GM18526 (cell line): Measurements from ENCODE around the gene ZBTB43.

ENCODE experiments used
- POLR2A ChIP-seq: IDR thresholded peaks from 3 replicates; pipeline ENCODE4 v1.6.1; 2011; ENCODE audit not compliant: insufficient read length; ENCODE audit errors: extremely low read depth

Gene ZBTB43, protein sequence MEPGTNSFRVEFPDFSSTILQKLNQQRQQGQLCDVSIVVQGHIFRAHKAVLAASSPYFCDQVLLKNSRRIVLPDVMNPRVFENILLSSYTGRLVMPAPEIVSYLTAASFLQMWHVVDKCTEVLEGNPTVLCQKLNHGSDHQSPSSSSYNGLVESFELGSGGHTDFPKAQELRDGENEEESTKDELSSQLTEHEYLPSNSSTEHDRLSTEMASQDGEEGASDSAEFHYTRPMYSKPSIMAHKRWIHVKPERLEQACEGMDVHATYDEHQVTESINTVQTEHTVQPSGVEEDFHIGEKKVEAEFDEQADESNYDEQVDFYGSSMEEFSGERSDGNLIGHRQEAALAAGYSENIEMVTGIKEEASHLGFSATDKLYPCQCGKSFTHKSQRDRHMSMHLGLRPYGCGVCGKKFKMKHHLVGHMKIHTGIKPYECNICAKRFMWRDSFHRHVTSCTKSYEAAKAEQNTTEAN

DNA sequence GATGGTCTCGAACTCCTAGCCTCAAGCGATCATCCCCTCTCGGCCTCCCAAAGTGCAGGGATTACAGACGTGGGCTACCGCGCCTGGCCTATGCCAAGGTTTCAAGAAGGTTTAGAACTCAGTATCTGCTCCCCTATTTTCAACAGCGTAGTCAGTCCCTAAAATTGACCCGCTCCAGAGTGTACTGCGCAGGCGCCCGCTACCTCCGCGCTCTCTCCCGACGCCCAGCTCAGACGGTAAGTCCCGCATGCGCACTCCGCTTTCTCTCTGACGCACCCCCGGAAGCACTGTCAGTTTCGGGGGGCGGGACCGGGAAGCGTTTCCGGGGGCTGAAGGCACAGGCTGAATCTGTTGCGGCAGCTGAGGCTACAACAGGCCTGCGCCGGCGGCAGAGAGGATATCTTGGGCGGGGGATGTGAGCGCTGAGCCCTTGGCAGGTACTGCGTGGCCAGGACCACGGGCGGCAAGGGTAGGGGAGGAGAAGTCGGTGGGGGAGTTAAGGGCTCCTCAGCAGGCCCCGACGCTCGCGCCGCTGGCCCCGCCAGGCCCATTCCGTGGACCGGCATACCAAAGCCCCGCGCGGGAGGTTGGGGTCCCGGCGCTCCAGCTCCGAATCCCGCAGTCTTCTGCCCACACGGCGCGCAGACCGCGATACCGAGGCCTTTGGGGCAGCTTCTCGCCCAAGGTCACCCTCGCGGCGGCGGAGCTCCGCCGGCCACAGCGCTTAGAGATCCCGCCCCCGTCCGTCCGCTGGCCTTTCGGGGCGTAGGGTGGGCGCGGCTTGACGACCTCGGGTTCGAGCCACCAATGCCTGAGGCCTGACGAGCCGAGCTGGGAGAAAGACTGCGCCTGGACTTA, at the start of gene ZBTB43:
Gene ZBTB43, plus strand, starts transcription at position 345 of the 858 bp plus-strand sequence. CDS start 27,470 bp downstream, outside the sequence.
- peak; percentile 87 for TF ChIP-seq POLR2A

DNA sequence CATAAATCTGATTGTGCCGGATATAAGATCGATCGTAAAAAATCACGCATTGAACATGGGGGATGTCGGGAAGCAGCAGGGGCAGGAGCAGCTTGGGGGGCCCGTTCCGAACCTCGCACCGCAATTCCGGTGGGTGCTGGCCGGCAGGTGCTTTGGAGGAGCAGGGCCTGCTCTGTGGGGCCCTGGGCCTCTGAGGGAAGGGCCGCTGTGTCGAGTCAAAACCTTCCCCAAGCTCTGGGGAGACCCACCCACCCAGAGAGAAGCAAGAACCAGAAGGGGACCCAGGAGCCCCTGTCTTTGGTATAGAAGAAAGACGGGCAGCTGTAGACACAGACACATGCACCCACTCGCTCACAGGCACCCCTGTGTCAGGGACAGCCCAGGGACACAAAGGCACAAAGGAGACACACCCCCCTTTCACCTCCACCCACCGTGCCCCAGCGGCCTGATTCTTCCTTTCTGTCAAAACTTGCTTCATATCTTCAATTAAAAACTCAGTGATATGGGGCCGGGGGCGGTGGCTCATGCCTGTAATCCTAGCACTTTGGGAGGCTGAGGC, 49.4 kb upstream of the ZBTB43 start:
- no peak for TF ChIP-seq POLR2A

DNA sequence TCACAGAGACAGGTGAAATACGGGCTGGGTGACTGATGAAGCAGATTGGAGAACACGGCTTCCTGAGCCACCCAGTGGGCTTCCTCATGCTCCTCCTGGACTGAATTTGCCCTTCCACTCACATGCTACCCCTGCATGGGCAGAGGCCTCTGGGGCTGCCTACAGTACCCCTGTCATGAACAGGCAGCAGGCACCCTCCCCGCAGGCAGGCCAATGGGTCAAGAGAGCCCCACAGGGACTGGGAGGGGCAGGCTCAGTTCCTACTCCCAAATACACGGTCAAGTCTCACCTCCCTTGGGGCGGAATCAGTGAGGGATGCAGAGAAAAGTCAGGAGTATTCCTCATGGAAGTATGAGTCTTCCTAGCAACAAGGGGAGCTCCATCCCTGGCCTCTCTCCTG, 48.6 kb upstream of the ZBTB43 start:
- no peak for TF ChIP-seq POLR2A

GRCh38 chr9:126756876-126757415, 47.9 kb upstream of the ZBTB43 start:
- no peak for TF ChIP-seq POLR2A

GRCh38 chr9:126758916-126759585, 45.8 kb upstream of the ZBTB43 start:
- no peak for TF ChIP-seq POLR2A

GRCh38 chr9:126761274-126761673, 43.6 kb upstream of the ZBTB43 start:
- TF ChIP-seq POLR2A: no peak

DNA sequence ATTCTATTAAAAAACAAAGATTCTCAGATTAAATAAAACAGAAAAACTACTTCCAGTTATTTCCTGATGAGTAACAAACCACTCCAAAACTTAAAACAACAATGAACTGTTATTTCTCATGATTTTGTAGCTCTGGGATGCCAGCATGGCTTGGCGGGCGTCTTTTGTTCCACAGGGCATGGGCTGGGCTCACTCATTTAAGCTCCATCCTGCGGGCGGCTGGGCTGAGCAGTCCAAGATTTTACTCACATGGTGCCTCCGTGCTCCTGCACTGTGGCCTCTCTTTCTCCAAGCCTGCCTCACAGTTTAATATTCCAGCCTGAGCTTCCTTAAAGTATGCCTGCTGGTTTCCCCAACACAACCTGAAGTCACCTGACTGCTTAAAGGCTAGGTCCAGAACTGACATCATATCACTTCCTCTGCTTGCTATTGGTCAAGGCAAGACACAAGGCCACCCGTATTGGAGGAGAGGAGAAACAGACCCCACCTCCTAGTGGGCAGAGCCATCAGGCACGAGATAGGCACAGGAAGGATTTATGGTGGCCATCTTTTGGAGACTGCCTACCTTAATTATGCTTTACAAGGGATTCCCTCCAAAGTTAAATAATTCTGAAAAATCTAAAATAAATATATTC, 41.6 kb upstream of the ZBTB43 start:
- no peak for TF ChIP-seq POLR2A

GRCh38 chr9:126773004-126773607, 31.7 kb upstream of the ZBTB43 start:
- no peak for TF ChIP-seq POLR2A

GRCh38 chr9:126775926-126776325, 28.9 kb upstream of the ZBTB43 start:
- no peak for TF ChIP-seq POLR2A

GRCh38 chr9:126777733-126778132, 27.1 kb upstream of the ZBTB43 start:
- TF ChIP-seq POLR2A: no peak

- TF ChIP-seq POLR2A: no peak
Observed at GRCh38 chr9:126778141-126778540, 26.7 kb upstream of the ZBTB43 start.

- TF ChIP-seq POLR2A: no peak
Observed at GRCh38 chr9:126781186-126782052, 23.4 kb upstream of the ZBTB43 start.

DNA sequence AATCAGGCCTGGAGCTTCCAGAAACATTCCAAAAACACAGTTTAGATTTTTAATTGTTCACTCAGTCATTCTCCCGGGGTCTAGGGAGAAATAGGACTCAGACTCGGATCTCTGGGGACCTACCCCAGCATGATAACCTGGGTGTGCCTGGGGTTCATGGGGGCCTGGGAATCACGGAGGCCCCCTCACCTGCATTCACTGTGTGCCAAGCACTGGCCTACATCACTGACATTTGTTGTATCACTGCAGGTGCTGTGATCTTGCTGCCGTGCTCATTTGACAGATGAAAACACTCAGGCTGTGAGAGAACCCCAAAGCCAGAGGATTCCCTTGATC, 22.8 kb upstream of the ZBTB43 start:
- TF ChIP-seq POLR2A: no peak

DNA sequence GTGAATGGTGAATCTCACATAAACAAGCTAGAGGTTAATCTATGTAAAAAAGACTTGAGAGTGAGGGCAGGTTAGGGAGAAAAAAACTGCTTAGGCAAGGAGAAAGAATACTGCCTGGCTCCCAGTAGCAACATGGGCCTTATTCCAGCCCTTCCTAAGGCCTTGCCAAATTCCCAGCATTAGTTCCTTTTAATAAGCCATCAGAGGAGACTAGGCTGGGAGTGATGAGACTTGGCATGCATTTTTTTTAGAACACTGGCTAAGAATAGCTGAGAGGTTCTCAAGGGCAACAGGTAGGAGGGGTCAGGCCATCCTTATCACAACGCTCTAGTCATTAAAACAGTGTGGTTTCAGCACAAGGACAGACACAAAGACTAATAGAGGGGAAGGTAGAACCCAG, 20.9 kb upstream of the ZBTB43 start:
- TF ChIP-seq POLR2A: no peak

DNA sequence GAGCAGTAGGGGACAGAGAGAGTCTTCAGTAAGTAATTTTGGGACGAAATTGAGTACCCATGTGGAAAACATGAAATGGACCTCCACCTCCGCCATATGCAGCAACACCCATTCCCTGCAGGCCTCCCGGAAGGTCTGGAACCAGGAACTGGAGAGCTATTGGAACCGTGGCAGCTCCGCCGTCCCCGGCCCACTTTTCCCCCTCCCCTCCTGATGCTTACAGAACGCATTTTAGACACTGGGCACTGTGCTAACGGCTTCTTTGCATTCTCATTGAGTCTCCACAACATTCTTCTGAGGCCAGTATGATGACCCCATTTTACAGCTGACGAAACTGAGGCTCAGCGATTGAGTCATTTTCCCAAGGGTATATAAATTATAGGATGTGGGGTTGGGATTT, 20.4 kb upstream of the ZBTB43 start:
- TF ChIP-seq POLR2A: no peak
